ENCODE results near the gene SREBF2. TPM values are rescaled to one million over a fixed set of nuclear protein-coding genes. Genes with fewer than 3 reads are reported as not detected.

Gene SREBF2
- polyA plus RNA-seq (2011; rRNA removed) (19.4 and 29.3 TPM in 2 replicates), polyA plus RNA-seq (2017; fragmentation: RNase III; extraction: RNeasy Plus Mini Kit Qiagen cat#74134 plus additional on column Dnase treatment) (21.0 to 30.8 TPM (median 29.7 TPM) in 3 replicates), polyA minus RNA-seq (2011; rRNA and poly(A)+ RNA removed) (31.2 and 49.4 TPM in 2 replicates)
- 16.9 and 24.0 TPM in 2 replicates for polyA plus RNA-seq (2012; cell fraction: cytosol; rRNA removed)
- polyA plus RNA-seq (2012; cell fraction: nucleus; rRNA removed) = 64.6 and 68.4 TPM in 2 replicates

DNA sequence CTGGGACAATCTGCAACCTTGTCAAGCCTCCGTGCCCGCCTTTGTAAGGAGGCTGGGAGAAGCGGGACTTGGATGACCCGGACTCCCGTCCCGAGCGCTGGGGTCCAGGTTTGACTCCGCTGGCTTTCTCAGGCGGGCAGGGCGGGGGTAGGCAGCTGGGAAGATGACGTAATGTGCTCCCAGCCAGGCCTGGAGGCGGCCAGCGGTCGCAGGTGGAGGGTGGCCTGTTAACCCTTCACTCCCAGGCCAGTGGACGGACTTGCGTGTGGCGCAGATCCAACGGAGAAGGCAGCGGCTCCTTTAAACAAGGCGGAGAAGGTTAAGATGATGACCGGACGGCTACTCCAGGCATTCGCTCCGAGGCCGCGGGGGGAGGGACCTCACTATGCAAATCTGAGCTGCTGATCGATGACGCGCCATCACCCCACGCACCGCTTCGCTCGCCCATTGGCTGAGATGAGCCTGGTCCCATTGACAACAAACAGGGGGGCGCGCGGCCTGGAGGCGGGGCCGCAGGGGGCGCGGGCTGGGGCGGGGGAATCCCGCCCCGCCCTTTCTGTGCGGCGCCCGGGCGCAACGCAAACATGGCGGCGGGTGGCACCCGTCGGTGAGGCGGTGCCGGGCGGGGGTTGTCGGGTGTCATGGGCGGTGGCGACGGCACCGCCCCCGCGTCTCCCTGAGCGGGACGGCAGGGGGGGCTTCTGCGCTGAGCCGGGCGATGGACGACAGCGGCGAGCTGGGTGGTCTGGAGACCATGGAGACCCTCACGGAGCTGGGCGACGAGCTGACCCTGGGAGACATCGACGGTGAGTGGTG, at the start of gene SREBF2:
Gene SREBF2, plus strand, starts transcription at position 553 of the 816 bp plus-strand sequence. Its CDS starts 166 bp downstream, at position 719.
- CTCF ChIA-PET = interaction anchor here (0.7 to 2.6 kb wide), 9 partner anchors 9 to 1411 kb away, joined by 3 to 10 read pairs (median 3); no protein-coding TSS in a partner anchor
- DNase-seq (ENCODE audit: low read depth in 1 of 2, low spot score in 1 of 2) = peak; percentile 92 to 99
- peak within 1 kb of the TSS; percentile 97 to 99 for H3K27ac ChIP-seq
- POLR2A ChIA-PET = interaction anchor here (1.1 to 1.4 kb wide), 3 partner anchors 14 to 32 kb away, joined by 3 to 7 read pairs (median 5); partner anchors contain the start of gene CCDC134
- TF ChIP-seq JUN (IDR thresholded peaks at IDR 0.05) = peak in 1 of 2 experiments; percentile 47; a peak in 2 of 5 replicates
- TF ChIP-seq HOXB13 (CRISPR knock-in tag; IDR thresholded peaks at IDR 0.05; ENCODE audit: low read depth) = no peak
- peak; percentile 51 for TF ChIP-seq POLR2A (IDR thresholded peaks at IDR 0.05; ENCODE audit: low read length)
- TF ChIP-seq EP300 (IDR thresholded peaks at IDR 0.05) = peak in 1 of 2 experiments; percentile 12; a peak in 1 of 5 replicates
- no peak for TF ChIP-seq FOXS1 (CRISPR knock-in tag; IDR thresholded peaks at IDR 0.05)
- TF ChIP-seq MAX (IDR thresholded peaks at IDR 0.05) = peak; percentile 91
- no peak for TF ChIP-seq TFCP2L1 (CRISPR knock-in tag; IDR thresholded peaks at IDR 0.05)
- no peak for TF ChIP-seq FOSL2 (IDR thresholded peaks at IDR 0.05)
- TF ChIP-seq FOSL2 (CRISPR knock-in tag; IDR thresholded peaks at IDR 0.05) = peak; percentile 45
- peak; percentile 46; the same call in 1 of the 2 replicates for TF ChIP-seq E2F6 (IDR thresholded peaks at IDR 0.05; ENCODE audit: borderline replicate concordance, low read depth)
- TF ChIP-seq NPAS2 (CRISPR knock-in tag; IDR thresholded peaks at IDR 0.05; ENCODE audit: borderline replicate concordance) = no peak
- TF ChIP-seq CEBPB (IDR thresholded peaks at IDR 0.05) = peak in 1 of 2 experiments; percentile 62; a peak in 1 of 4 replicates
- peak; percentile 74 for TF ChIP-seq PHF8 (IDR thresholded peaks at IDR 0.05; ENCODE audit: borderline replicate concordance, low read depth)
- TF ChIP-seq, protein P1, sequence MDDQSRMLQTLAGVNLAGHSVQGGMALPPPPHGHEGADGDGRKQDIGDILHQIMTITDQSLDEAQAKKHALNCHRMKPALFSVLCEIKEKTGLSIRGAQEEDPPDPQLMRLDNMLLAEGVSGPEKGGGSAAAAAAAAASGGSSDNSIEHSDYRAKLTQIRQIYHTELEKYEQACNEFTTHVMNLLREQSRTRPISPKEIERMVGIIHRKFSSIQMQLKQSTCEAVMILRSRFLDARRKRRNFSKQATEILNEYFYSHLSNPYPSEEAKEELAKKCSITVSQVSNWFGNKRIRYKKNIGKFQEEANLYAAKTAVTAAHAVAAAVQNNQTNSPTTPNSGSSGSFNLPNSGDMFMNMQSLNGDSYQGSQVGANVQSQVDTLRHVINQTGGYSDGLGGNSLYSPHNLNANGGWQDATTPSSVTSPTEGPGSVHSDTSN (IDR thresholded peaks at IDR 0.05) = peak; percentile 63; the same call in 1 of the 2 replicates
- peak; percentile 42 for TF ChIP-seq SREBF2 (IDR thresholded peaks at IDR 0.05)
- peak within 1 kb of the TSS; percentile 86 for H3K4me3 ChIP-seq
- 2% methylated on average over 12 of the region's 75 CpGs for WGBS (ENCODE audit: missing lambda C conversion rate)
- H3K4me1 ChIP-seq = peaks cover 14% of the 10 kb centered on the region
- ATAC-seq = peak; percentile 89 to 95
- peak within 1 kb of the TSS; percentile 97 for H3K4me2 ChIP-seq
- no peak for FAIRE-seq
- no peaks in the 10 kb centered on the region for H3K9me3 ChIP-seq

DNA sequence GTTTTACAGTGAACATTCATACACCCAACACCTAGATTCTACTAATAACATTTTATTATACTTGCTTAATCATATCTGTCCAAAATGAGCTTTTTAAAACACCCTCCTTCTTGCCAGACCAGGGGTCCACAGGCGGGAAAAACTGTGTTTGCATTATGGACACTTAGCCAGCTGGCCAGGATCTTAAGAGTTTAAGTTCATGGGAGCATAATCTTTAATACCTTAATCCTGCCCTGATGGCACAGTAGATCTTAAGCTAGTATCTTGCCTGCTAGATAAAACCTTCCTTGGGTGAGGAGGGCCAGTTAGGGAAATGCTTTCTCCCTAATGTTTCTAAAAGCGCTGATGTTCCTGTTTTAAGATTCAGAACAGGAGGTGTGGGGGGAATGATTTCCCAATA, 45.6 kb upstream of the SREBF2 start:
- ChIA-PET CTCF (interaction anchor here (0.6 to 2.3 kb wide), 4 partner anchors 20 to 186 kb away, joined by 3 to 6 read pairs (median 3); no protein-coding TSS in a partner anchor), POLR2A (interaction anchor here (1.2 kb wide), 1 partner anchor 13 kb away, joined by 4 read pairs; the partner anchor contains the start of gene CCDC134)
- DNase-seq (ENCODE audit: low read depth in 1 of 2, low spot score in 1 of 2) (no peak), ATAC-seq (no peak), FAIRE-seq (no peak)
- Histone ChIP-seq H3K4me3 (no peak overlapping the region), H3K4me2 (no peak overlapping the region), H3K4me1 (no peaks in the 10 kb centered on the region), H3K9me3 (no peaks in the 10 kb centered on the region), H3K27ac (no peak overlapping the region)
- TF ChIP-seq CBX8 (IDR thresholded peaks at IDR 0.05) (no peak), NFE2L2 (conservative IDR thresholded peaks at IDR 0.05; ENCODE audit: low read length) (no peak), POLR2AphosphoS2 (conservative IDR thresholded peaks at IDR 0.05; ENCODE audit: low read length) (no peak), BHLHE40 (IDR thresholded peaks at IDR 0.05; ENCODE audit: low read depth, low read length) (no peak), JUN (IDR thresholded peaks at IDR 0.05) (no peak), JUNB (IDR thresholded peaks at IDR 0.05) (no peak), ATOH8 (CRISPR knock-in tag; IDR thresholded peaks at IDR 0.05; ENCODE audit: low read depth) (no peak), TP53 (CRISPR knock-in tag; IDR thresholded peaks at IDR 0.05) (no peak), MAFK (IDR thresholded peaks at IDR 0.05; ENCODE audit: partially characterized antibody) (no peak), MYC (IDR thresholded peaks at IDR 0.05; ENCODE audit: borderline replicate concordance, low read length) (no peak), RNF2 (IDR thresholded peaks at IDR 0.05; ENCODE audit: borderline replicate concordance, low read depth) (no peak), SREBF2 (IDR thresholded peaks at IDR 0.05) (no peak), FOXS1 (CRISPR knock-in tag; IDR thresholded peaks at IDR 0.05) (no peak), HDAC2 (IDR thresholded peaks at IDR 0.05) (no peak), HOXB5 (CRISPR knock-in tag; IDR thresholded peaks at IDR 0.05) (no peak)
- WGBS (ENCODE audit: missing lambda C conversion rate) = 77% methylated on average over 2 of the region's 2 CpGs
